Gastroesophageal sphincter (tissue), 3 donors: ENCODE data around the gene NDE1.

Experiments
- CTCF ChIP-seq, 4 experiments: fragments of 200-600 bp in 2 of 4; fragments of 450-650 bp in 2 of 4; sonication (generic) in 1 of 4; IDR thresholded peaks; one replicate each; pipeline ENCODE4 v1.5.1; 2017 to 2019; ENCODE audit warnings: antibody characterized with exemption in 4 of 4, mild to moderate bottlenecking in 2 of 4, moderate library complexity in 2 of 4
- POLR2A ChIP-seq, 2 donors: fragments of 450-650 bp; IDR thresholded peaks; one replicate each; pipeline ENCODE4 v1.6.1; 2017; ENCODE audit warnings: antibody characterized with exemption in 2 of 2, mild to moderate bottlenecking in 2 of 2, moderate library complexity in 1 of 2
- POLR2AphosphoS5 ChIP-seq: sonication (generic); formaldehyde crosslinking; IDR thresholded peaks from one replicate; pipeline ENCODE4 v1.6.1; 2017; ENCODE audit warnings: antibody characterized with exemption

GRCh38 chr16:15682105-15682570 lies 32.1 kb downstream of the NDE1 start:
- TF ChIP-seq POLR2A (IDR thresholded peaks at IDR 0.05) (no peak), CTCF (IDR thresholded peaks at IDR 0.05) (peak in 3 of 4 experiments; percentile 21 to 57 (median 48)), POLR2AphosphoS5 (no peak)
